ENCODE results near the gene POMP.
"Not testable (repeated sequence)": the region's sequence is repeated elsewhere in the genome, so short reads cannot be mapped to it uniquely, and the experiment has no call there.

Gene POMP

DNA sequence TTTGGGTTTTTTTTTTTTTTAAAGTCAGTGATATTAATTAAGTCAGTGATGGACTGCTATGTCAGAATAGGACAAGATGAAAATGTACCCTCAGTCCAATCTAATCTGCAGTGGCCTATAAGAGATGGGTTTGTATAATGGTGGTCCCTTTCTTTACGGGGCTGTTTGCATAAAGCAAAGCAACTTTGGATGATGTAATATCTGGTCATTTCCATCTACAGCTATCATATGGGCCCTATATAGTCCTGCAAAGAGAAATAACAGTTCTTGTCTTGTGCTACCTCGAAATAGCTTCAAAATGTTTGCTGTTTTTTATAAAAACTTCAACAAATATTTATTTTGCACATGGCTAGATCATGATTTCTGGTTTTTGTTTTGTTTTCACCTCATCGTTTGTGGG, 20.2 kb upstream of the POMP start:
- no peak for DNase-seq

- no peak for DNase-seq
Measured at GRCh38 chr13:28640861-28641599, 17.9 kb upstream of the POMP start.

DNA sequence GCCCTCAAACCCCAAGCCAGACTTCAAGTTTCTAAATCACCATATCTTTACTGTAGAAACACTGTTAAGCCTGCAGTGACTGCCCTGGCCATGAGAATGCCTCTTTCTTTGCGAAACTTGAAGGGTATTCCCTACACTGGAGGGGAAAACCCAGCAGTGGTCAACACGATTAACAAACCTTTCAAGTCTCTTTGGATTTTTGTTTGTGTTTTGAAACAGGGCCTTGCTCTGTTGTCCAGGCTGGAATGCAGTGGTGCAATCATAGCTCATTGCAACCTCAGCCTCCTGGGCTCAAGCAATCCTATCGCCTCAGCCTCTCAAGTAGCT, 17.4 kb upstream of the POMP start:
- no peak for DNase-seq

DNA sequence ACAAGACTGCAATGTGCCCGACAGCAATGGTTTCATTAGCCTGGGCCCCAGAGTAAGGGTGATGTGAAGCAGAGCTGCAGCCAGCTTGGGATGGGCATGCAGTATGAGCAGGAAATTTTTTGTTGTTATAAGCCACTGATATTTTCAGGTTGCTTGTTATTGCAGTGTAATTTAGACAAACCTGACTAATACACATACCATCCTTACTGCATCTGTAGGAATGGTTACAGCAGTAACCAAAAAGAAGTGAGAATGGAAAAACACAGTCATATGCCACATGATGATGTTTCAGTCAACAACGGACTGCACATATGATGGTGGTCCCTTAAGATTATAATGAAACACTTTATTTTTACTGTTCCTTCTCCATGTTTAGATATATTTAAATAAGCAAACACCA, 8.6 kb upstream of the POMP start:
- no peak for DNase-seq

DNA sequence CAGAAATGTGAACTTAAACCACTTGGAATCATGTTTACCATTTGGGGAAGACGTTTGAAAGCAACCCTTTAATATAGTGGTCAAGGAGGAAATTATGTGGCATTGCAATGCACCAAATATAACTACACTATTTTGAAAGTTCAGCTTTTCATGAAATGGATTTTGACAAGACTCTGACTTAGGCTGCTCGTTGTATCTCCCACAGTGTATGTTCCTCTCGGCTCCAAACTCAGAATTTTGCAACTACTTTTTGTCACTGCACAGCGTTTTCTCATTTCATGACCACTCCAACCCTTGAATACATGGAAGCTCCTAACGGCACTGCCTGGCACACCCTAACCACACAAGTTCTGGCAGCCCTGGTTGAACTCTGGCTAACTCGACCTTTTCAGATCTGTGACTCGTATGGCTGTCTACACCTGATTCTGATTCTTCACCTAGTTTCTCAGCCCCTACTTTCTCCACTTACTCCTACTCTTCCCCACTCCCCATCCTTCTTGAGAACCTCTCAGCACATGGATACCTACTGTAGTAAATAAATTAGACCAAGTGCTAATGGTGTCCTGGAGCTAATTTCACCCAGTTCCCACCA, 7.0 kb upstream of the POMP start:
- no peak for DNase-seq

- DNase-seq: no peak
Measured at GRCh38 chr13:28653111-28653510, 5.8 kb upstream of the POMP start.

- DNase-seq: no peak
Measured at GRCh38 chr13:28654276-28654675, 4.7 kb upstream of the POMP start.

DNA sequence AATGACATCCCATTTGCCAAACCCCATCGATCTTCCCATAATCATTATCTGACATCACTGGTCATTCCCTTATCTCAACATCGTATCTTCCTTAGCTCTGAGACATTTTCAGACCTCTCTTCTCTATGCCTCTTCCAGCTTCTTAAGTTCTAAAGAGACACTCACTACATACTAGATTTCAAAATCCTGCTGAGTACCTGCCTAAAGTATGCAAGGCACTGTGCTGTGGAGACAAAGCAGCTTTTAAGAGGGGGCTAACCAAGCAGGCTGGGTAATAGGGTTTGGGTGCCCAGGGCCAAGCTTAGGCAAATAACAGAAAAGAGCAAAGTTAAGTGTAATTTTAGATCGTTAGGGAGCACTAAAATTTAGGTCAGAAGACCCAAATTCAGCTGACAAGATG, 3.4 kb upstream of the POMP start:
- no peak for DNase-seq

DNA sequence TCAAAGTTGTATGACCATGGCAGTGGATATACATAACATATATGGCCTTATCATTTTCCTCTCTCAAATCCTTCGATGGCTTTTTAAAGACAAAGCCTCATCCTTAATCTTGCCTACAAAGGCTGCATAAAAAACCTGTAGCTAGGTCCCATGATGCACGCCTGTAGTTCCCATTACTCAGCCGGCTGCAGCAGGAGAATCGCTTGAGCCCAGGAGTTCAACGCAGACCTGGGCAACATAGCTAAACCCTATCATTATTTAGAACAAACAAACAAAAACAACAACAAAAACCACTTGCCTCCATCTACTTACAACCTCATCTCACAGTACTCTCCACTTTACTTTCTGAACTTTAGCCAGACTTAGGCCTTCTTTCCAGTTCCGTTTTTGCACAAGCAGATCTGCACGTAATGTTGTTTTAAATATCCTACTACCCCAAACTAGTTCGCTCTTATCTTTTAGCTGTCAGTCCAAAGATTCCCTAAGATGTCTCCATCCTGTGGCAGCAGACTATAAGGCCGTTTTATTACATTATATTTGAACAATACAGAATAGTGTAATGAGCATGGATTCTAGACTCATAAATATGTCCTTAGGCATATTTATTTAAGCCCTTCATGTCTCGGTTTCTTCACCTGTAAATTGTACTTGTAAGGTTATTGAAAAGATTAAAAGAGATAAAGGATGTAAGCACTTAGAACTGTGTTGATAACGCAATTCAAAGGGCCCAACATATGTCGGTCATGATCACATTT, 969 bp upstream of the POMP start:
- DNase-seq: no peak

DNA sequence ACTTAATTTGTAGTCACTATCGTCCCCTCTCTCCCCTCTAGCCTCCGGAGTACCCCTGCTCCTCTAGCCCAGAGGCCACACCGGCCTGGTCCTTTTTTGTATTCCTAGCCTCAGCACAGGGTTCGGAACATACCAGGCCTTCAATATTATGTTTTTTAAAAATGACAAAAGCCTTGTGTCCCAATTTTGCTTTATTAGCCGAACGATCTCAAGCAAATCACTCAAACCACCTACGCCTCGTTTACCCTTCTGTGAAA, 463 bp upstream of the POMP start:
- DNase-seq: no peak

DNA sequence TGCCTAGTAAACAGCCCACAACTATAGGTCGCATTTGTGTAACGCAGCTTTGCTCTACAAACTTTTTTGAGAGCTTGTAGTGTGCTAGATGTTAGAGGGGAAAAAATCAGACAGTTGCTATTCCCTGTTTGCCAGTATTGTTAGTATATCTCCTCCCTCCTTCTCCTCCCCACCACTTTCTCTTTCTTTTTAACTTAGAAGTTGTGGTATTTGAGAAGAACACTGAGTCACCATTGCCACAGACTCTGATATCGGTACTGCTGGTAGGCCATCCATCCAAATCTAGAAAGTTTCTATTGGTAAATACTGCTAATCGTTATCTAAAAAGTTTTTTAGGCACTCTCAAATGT, 666 bp downstream of the POMP start:
- DNase-seq: no peak

DNA sequence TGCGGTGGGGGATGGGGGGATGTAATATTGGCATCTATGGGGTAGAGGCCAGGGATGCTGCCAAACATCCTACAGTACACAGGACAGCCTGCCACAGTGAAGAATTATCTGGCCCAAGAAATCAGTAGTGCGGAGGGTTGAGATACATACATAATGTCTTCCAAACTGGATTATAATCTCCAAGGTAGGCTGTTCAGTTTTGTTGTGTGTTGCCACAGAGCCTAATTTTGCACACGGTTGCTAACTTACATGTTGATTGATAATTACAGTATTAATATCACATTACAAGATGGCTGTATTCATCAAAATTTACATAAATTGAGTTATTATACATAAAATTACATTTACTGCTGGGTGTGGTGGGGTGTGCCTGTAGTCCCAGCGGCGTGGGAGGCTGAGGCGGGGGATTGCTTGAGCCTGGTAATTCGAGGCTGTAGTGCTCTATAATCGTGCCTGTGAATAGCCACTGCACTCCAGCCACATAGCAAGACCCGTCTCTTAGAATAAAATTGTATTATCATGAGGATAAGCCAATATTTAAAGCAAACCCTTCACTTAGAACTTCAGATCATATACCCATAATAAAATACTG, 8.1 kb downstream of the POMP start:
- DNase-seq: no peak

DNA sequence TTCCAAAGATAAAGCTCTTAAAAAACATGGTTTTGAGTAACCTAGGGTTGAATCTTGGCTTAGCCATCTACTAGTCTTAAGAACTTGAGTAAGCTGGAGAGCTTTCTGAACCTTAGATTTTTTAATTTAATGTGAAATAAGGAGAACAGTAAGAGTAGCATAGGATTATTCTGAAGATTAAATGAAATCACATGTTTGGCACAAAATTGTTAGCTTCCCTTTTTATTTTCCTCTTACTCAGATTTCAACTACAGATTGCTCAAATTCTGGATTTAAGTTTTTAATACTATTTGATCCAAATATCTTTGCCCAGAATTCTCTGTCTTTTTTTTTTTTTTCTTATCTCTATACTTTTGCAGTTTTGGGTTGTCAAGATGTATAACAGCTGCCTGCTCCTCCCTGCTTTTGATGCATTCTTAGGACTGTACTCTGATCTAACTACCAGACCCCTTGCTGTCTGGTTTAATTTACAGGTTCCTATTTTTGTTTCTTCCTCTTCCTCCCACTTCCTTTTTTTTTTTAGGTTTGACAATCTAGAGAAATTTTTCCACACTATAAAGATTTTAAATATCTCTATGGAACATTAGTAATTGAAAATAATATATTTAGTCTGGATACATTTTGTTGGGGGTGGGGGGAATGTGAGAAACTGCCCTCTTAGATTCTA, 12.3 kb downstream of the POMP start:
- DNase-seq: no peak

DNA sequence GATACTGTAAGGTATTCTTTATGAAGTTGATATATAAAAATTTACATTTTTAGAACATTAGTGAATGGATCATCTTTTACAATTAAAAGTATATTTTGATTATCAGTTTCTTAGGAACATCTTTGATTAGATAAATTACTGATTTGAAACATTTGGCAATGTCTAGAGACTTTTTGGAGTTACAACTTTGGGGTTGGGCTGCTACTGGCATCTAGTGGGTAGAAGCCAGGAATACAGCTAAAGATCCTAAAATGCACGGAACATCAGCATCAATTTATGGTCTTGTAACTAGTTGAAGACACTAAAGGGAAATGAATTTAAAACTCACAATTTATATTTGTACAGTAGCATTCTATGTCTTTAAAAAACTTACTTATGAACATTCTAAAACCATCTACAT, 19.9 kb downstream of the POMP start:
- no peak for DNase-seq

- DNase-seq: no peak
Measured at GRCh38 chr13:28679628-28680027, 20.7 kb downstream of the POMP start.

- DNase-seq: no peak
Measured at GRCh38 chr13:28680541-28680940, 21.6 kb downstream of the POMP start.

- DNase-seq: not testable (repeated sequence)
Measured at GRCh38 chr13:28683169-28683568, 24.2 kb downstream of the POMP start.

GRCh38 chr13:28684257-28684656, 25.3 kb downstream of the POMP start:
- DNase-seq: no peak

GRCh38 chr13:28685114-28685513, 26.2 kb downstream of the POMP start:
- no peak for DNase-seq

GRCh38 chr13:28685892-28686291, 27.0 kb downstream of the POMP start:
- no peak for DNase-seq

DNA sequence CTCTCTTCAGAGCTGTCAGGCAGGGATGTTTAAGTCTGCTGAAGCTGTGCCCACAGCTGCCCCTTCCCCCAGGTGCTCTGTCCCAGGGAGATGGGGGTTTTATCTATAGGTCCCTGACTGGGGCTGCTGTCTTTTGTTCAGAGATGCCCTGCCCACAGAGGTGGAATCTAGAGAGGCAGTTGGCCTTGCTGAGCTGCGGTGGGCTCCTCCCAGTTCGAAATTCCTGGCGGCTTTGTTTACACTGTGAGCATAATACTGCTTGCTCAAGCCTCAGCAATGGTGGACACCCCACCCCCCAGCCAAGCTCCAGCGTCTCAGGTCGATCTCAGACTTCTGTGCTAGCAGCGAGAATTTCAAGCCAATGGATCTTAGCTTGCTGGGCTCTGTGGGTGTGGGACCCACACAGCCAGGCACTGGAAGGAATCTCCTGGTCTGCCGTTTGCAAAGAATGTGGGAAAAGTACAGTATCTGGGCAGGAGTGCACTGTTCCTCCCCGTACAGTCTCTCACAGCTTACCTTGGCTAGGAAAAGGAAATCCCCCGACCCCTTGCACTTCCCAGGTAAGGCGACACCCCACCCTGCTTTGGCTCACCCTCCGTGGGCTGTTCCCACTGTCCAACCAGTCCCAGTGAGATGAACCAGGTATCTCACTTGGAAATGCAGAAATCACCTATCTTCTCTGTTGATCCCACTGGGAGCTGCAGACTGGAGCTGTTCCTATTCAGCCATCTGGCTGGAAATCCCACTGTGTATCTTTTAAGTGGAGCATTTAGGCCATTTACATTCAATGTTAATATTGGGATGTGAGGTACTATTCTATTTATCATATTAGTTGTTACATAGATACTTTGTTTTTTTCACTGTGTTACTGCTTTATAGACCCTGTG, 34.9 kb downstream of the POMP start:
- not testable (repeated sequence) for DNase-seq

DNA sequence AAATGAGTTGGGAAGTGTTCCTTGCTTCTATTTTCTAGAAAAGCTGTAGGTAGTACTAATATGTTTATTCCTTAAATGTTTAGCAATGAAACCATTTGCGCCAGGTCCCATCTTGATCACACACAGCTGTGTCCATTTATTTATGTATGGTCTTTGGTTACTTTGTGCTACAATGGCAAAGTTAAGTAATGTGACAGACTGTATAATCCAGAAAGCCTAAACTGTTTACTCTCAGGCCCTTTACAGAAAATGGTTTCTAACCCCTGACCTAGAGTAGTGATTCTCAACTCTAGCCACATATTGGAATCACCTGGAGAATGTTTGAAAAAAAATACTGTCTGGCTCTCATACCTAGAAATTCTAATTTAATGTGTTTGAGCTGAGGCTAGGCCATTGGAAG, 38.5 kb downstream of the POMP start:
- no peak for DNase-seq

- no peak for DNase-seq
Measured at GRCh38 chr13:28699246-28699645, 40.3 kb downstream of the POMP start.
